Amniotic stem cell (primary cell): Measurements from ENCODE around the gene DGKG.

ENCODE experiments used
- DNase-seq: peaks from one replicate; lab custom pipeline; 2025; lab: John Stamatoyannopoulos, UW

Gene DGKG

GRCh38 chr3:186239321-186239720, 122.7 kb downstream of the DGKG start:
- DNase-seq: no peak

DNA sequence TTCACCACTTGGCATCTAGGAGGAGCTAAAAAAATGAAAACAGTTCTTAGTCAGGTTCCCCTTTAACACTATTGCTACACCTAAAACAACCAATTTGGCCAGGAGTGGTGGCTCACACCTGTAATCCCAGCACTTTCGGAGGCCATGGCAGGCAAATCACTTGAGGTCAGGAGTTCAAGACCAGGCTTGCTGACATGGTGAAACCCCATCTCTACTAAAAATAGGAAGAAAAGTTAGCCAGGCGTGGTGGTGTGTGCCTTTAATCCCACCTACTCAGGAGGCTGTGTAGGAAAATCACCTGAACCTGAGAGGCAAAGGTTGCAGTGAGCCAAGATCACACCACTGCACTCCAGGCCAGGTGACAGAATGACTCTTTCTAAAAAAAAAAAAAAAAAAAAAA, 124.1 kb downstream of the DGKG start:
- no peak for DNase-seq

DNA sequence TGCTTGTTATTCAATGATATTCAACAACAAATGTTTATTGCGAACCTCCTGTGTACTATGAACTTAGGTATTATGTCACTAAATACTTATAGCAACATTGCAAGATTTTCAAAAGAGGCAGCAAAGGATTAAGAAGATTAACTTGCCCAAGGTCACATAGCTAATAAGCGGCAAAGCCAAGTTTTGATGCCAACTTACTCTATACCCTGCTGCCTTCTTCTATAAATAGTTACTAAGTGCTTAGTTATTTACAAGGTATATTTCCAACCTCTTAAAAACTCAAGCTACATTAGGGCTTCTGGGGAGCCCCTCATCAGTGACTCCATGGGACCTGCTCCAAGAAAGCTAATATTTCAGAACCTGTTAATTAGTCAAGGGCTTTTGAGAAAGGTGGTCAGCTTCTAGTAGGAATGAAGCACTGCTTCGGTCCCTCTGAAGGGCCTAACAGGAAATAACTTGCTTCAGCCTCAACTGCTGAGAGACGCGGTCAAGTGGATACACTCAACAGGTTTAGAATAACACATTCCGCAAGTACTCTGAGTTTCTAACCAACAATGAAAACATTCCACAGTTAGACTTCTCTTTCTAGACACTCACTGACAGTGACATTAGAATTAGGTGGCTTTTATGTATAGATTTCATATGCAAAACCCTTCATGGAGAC, 125.5 kb downstream of the DGKG start:
- DNase-seq: no peak

DNA sequence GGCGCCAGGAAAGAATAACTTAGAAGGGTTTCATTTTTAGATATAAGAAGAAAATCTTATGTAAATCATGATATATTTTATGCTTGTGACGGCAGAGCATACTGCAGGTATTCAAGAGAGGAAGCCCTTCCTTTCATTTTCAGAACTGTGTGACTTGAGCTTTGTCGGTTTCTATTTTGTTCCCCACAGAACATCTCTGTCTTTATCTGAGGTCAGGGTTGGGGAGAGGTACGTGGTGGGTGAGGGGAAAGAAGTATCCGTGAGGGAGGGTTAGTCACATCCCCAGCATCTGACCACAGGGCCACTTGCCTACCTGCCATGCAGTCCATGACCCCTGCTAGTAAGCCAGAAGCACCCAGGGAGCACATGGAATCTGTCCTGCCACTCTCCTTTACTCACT, 126.5 kb downstream of the DGKG start:
- no peak for DNase-seq

DNA sequence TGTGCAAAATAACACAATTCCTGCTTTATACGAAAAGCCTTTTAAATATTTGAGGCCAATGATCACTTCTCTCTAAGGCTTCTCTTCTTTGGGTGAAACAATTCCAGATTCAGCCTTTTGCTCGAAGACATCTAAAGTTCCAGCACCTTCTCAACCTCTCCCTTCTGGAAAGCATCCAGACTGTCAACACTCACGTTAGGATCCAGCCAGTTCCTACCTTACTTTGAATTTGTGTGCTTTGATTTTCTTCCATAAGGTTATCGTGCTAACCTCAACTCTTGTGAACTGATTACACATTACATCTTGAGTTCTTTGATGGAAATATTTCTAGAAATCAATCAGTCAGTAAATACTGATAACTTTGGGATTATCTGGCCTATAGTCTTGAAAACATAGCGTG, 127.9 kb downstream of the DGKG start:
- DNase-seq: no peak

DNA sequence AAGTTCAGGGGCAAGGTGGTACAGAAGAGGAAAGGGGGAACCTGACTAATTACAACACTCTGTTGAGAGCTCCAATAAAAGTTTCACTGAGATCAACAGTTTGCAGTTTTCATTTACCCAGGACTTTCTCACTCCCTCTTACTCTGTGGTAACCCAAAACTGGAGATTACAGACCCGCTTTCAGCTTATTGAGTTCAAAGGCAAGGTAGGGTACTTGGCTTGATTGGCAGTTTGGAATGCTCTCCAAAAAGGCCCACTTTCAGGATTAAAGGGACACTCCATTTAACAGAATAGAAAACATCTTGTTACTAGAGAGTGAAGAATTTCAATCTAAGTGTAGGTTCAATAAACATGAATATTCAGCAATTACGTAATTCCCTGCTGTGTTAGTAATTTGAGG, 135.6 kb downstream of the DGKG start:
- DNase-seq: no peak

- no peak for DNase-seq
These were observed 136.4 kb downstream of the DGKG start for GRCh38 chr3:186225603-186226002.

- DNase-seq: no peak
These were observed 137.9 kb downstream of the DGKG start for GRCh38 chr3:186224041-186224610.

DNA sequence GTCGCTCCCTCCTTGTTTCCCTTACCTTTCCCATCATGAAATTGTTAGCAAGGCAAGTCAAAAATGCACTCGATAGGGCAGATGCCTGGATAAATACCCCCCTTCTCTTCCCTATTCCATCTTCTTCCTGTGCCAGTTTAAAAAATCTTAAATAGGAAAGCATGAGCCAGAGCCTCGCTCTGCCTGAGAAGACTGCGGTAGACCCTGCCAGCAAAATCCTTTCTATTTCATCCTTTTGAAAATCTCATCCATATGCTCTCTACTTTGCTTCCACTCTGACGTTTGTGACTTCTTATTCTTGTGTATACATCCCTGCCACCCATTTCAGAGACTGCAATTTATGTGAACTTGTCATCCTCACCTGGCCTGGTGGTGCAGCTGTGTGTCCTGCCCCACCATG, 138.6 kb downstream of the DGKG start:
- no peak for DNase-seq

DNA sequence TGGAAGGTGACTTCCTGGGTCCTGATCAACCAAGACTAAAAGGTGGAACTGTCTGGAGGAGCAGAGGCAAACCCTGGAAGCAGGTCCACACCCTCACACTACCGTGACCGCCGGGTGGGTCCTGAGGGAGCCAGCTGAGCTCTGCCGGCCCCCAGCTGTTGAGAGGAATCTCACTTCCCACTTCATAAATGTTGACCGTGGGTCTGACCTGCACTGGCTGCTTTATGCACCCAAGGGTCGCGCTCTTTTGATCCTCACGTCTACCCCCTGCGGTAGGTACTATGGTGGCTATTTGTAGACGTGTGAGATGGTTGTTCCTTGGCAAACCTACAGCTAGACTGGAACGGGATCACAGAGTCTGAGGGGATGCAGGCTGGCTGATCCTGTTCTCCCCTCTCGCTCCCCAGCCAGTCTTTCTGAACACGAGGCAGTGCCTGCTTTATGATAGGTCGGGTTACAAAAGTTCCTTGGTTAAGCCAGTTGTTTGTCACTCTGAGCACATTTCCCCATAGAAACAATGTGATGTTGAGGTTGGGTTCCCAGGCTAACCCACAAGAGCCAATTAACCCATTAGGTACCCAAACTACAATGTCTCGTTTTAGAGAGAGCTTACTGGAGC, 140.2 kb downstream of the DGKG start:
- DNase-seq: no peak

- DNase-seq: no peak
These were observed 141.0 kb downstream of the DGKG start for GRCh38 chr3:186220911-186221645.

GRCh38 chr3:186220365-186220764, 141.7 kb downstream of the DGKG start:
- DNase-seq: no peak

DNA sequence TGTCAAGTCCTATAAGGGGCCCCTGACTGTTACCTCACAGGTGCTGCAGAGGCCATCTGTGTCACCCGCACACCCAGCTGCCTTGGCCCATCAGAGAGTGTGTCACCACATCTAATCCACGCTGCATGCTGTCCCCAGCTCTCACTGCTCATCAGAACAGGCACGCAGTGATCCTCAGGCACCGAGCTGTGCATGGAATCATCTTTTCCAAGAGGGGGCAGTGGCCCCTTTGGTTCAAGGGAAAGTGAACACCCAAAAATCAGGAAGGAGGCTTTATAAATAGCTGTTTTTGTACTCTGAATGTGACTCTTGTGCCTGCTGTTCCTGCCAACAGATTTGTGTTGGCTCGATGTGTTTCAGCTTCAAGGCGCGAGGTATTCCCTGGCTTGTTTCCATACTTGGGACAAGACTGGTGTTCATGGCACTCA, 142.8 kb downstream of the DGKG start:
- no peak for DNase-seq

GRCh38 chr3:186218421-186218820, 143.6 kb downstream of the DGKG start:
- no peak for DNase-seq

DNA sequence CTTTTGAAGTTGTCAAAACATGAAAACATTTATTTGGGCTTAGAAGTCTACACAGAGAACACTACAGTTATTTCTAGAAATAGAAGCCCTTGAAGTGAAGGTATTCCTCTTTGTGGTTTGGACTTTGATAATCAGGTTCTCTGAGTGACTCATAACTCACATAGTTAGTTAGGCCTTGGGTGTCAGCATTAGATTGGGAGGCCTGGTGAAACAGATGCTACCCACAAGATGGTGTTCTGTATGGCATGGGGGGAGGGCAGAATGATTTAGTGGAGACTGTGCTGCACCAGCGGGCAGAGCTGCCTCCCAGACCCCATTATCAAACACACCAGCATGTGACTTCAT, 144.2 kb downstream of the DGKG start:
- DNase-seq: no peak

DNA sequence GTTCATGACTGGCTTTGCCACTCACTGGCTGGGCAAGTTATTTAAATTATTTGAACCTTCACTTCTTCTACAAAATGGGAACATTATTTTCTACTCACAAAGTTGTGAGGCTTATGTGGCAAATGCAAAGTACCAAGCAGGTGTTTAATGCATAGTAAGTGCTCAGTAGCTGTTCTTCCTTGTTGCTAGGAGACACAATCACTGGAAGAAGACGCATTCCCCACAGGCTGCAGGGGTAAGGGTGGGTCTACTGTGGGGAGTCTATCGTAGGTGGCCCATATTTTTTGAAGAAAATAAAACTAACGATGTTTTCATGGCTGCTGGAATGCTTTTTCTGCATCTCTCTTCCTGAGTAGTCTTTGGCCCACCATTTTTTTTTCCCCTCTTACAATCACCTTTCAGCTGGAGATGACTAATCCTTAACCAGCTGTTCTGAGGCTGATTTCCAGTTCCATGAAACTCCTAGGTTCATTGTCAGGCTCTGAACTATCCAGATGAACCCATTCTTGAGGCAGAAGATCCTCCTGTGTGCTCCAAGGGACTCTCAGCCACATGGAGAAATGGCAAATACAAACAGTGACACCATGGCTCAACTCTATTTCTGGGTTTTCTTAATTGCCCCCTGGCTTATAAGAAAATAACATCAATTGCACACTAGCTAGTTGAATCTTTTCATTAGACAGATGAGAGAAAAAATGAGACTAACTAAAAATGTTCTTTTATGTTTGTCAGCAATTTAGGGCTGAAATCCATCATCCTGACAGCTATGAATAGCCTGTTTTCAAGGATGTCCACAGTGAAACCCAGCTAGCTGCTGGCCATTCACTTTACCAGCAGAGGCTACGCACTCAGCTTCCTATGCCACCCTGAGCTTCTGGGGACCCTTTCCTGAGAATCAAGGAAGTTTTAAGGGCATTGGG, 144.9 kb downstream of the DGKG start:
- no peak for DNase-seq

- no peak for DNase-seq
These were observed 147.4 kb downstream of the DGKG start for GRCh38 chr3:186214670-186215069.

GRCh38 chr3:186213946-186214345, 148.1 kb downstream of the DGKG start:
- DNase-seq: no peak

DNA sequence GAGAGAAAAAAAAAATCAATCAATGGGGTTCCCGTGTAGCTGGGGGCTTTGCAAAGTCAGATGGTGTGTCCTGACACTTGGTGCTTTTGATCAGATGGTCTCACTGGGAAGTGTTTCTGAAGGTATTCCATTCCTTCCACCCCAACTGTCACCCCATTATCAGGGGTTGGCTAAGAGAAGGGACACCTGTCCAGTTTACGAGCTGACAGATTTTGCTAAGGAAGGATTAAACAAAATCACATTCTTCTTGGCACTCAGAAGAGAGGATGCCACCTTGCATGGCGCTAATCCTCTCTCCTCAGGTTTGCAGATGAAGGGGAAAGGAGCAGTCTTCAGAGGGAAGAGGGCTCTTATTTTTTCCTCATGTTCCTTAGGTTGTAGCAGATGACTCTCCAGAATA, 149.4 kb downstream of the DGKG start:
- no peak for DNase-seq

GRCh38 chr3:186210852-186211500, 151.1 kb downstream of the DGKG start:
- DNase-seq: no peak
